T-helper 17 cell (primary cell): ENCODE results near the gene ZNF41. TPM values are rescaled to one million over a fixed set of nuclear protein-coding genes. Genes with fewer than 3 reads are reported as not detected.
A peak's percentile ranks its signal among the peaks of the same experiment; 100 is the strongest.
"Not testable (repeated sequence)": the region's sequence is repeated elsewhere in the genome, so short reads cannot be mapped to it uniquely, and the experiment has no call there.

Source experiments
- ATAC-seq: fragments of 150-1000 bp; cut with Tn5 transposase; 2 replicates; pipeline ENCODE4 v1.10.0; 2021; ENCODE audit warnings: mild to moderate bottlenecking, moderate library complexity
- DNase-seq, 3 donors: peaks; one replicate each; pipeline versions ENCODE4 v3.0.0 to v3.0.0-alpha.2; 2020 to 2021
- H3K9me3 ChIP-seq: one replicate; pipeline ENCODE4 v1.7.0; 2013; ENCODE audit warnings: low read length, mild to moderate bottlenecking; ENCODE audit not compliant: control insufficient read depth, poor library complexity, severe bottlenecking
- H3K27ac Mint-ChIP-seq: one replicate; pipeline ENCODE4 v1.8.0; 2022; ENCODE audit warnings: mild to moderate bottlenecking, moderate library complexity, mixed read lengths
- H3K27me3 Mint-ChIP-seq: one replicate; pipeline ENCODE4 v1.8.0; 2022; ENCODE audit warnings: mixed read lengths
- H3K36me3 Mint-ChIP-seq: one replicate; pipeline ENCODE4 v1.8.0; 2022; ENCODE audit warnings: low read depth, mixed read lengths
- H3K4me1 Mint-ChIP-seq: one replicate; pipeline ENCODE4 v1.8.0; 2022; ENCODE audit warnings: mild to moderate bottlenecking, mixed read lengths
- H3K4me3 Mint-ChIP-seq: one replicate; pipeline ENCODE4 v1.8.0; 2022; ENCODE audit warnings: mild to moderate bottlenecking, moderate library complexity, mixed read lengths
- total RNA-seq, 4 donors: library from RNA in 2 of 4; stranded (reverse) in 2 of 4; gene quantifications; one replicate each; pipeline ENCODE4 v1.2.3 and lab custom pipeline; 2022 to 2026

Gene ZNF41
- total RNA-seq, 2 donors from 2014 or later: 8.4 to 8.6 TPM

- Mint-ChIP-seq H3K27ac (peak overlapping the region; percentile 79), H3K4me1 (no peaks in the 10 kb centered on the region), H3K36me3 (no peaks in the 10 kb centered on the region), H3K4me3 (no peak overlapping the region), H3K27me3 (no peaks in the 10 kb centered on the region)
- no peaks in the 10 kb centered on the region for H3K9me3 ChIP-seq
- no peak for ATAC-seq
- no peak for DNase-seq
Observed at GRCh38 chrX:47502316-47503125, 19.5 kb upstream of the ZNF41 start.

- no peaks in the 10 kb centered on the region for H3K36me3 Mint-ChIP-seq
- H3K27me3 Mint-ChIP-seq: no peaks in the 10 kb centered on the region
Observed at GRCh38 chrX:47501226-47502074, 18.4 kb upstream of the ZNF41 start.

GRCh38 chrX:47500554-47500953 is 17.5 kb upstream of the ZNF41 start:
- ATAC-seq (no peak), DNase-seq (no peak)
- Mint-ChIP-seq H3K27ac (no peak overlapping the region), H3K36me3 (no peaks in the 10 kb centered on the region), H3K27me3 (no peaks in the 10 kb centered on the region), H3K4me3 (no peak overlapping the region), H3K4me1 (no peaks in the 10 kb centered on the region)
- no peaks in the 10 kb centered on the region for H3K9me3 ChIP-seq

More at GRCh38 chrX:47501226-47502074, 18.4 kb upstream of the ZNF41 start:
- DNase-seq (no peak), ATAC-seq (no peak)
- Mint-ChIP-seq H3K27ac (no peak overlapping the region), H3K4me1 (no peaks in the 10 kb centered on the region), H3K4me3 (no peak overlapping the region)
- no peaks in the 10 kb centered on the region for H3K9me3 ChIP-seq

- ATAC-seq (no peak), DNase-seq (no peak)
- no peaks in the 10 kb centered on the region for H3K36me3 Mint-ChIP-seq
- no peaks in the 10 kb centered on the region for H3K27me3 Mint-ChIP-seq
- no peak overlapping the region for H3K27ac Mint-ChIP-seq
- no peaks in the 10 kb centered on the region for H3K9me3 ChIP-seq
- no peak overlapping the region for H3K4me3 Mint-ChIP-seq
- no peaks in the 10 kb centered on the region for H3K4me1 Mint-ChIP-seq
Observed at GRCh38 chrX:47499293-47499692, 16.3 kb upstream of the ZNF41 start.

GRCh38 chrX:47498411-47498810 is 15.4 kb upstream of the ZNF41 start:
- ATAC-seq (no peak), DNase-seq (no peak)
- no peaks in the 10 kb centered on the region for H3K9me3 ChIP-seq
- Mint-ChIP-seq H3K36me3 (no peaks in the 10 kb centered on the region), H3K4me3 (no peak overlapping the region), H3K4me1 (no peaks in the 10 kb centered on the region), H3K27ac (no peak overlapping the region), H3K27me3 (no peaks in the 10 kb centered on the region)

- Mint-ChIP-seq H3K4me3 (no peak overlapping the region), H3K27ac (no peak overlapping the region), H3K4me1 (no peaks in the 10 kb centered on the region), H3K27me3 (no peaks in the 10 kb centered on the region), H3K36me3 (no peaks in the 10 kb centered on the region)
- H3K9me3 ChIP-seq: no peaks in the 10 kb centered on the region
- ATAC-seq (no peak), DNase-seq (no peak)
Observed at GRCh38 chrX:47497271-47497888, 14.4 kb upstream of the ZNF41 start.

GRCh38 chrX:47492133-47492532 is 9.1 kb upstream of the ZNF41 start:
- H3K27ac Mint-ChIP-seq, H3K4me3 Mint-ChIP-seq, H3K4me1 Mint-ChIP-seq, H3K27me3 Mint-ChIP-seq, H3K36me3 Mint-ChIP-seq, DNase-seq, H3K9me3 ChIP-seq, ATAC-seq: not testable (repeated sequence)

GRCh38 chrX:47489507-47490275 is 6.7 kb upstream of the ZNF41 start:
- no peak overlapping the region for H3K4me3 Mint-ChIP-seq

GRCh38 chrX:47484885-47485284 is 1.9 kb upstream of the ZNF41 start:
- no peaks in the 10 kb centered on the region for H3K36me3 Mint-ChIP-seq
- H3K27me3 Mint-ChIP-seq: no peaks in the 10 kb centered on the region
- ATAC-seq (no peak), DNase-seq (no peak)
- no peak overlapping the region for H3K27ac Mint-ChIP-seq
- H3K4me1 Mint-ChIP-seq: peaks cover 13% of the 10 kb centered on the region
- H3K9me3 ChIP-seq: no peaks in the 10 kb centered on the region
- no peak overlapping the region for H3K4me3 Mint-ChIP-seq

More at GRCh38 chrX:47489507-47490275, 6.7 kb upstream of the ZNF41 start:
- Mint-ChIP-seq H3K4me1 (no peaks in the 10 kb centered on the region), H3K27me3 (no peaks in the 10 kb centered on the region), H3K27ac (no peak overlapping the region), H3K36me3 (no peaks in the 10 kb centered on the region)
- H3K9me3 ChIP-seq: no peaks in the 10 kb centered on the region
- no peak for ATAC-seq
- no peak for DNase-seq

GRCh38 chrX:47483306-47484268 is 565 bp upstream of the ZNF41 start:
- Mint-ChIP-seq H3K36me3 (no peaks in the 10 kb centered on the region), H3K4me1 (peaks cover 16% of the 10 kb centered on the region), H3K27me3 (no peaks in the 10 kb centered on the region), H3K27ac (peak overlapping the region; percentile 93), H3K4me3 (peak overlapping the region; percentile 92)
- no peaks in the 10 kb centered on the region for H3K9me3 ChIP-seq
- no peak for DNase-seq
- no peak for ATAC-seq

GRCh38 chrX:47482065-47482511 is 934 bp downstream of the ZNF41 start:
- Mint-ChIP-seq H3K4me3 (peak overlapping the region; percentile 92), H3K36me3 (no peaks in the 10 kb centered on the region), H3K27ac (peak overlapping the region; percentile 93), H3K27me3 (no peaks in the 10 kb centered on the region), H3K4me1 (peaks cover 18% of the 10 kb centered on the region)
- ATAC-seq (peak; percentile 2), DNase-seq (no peak)
- H3K9me3 ChIP-seq: no peaks in the 10 kb centered on the region

- ATAC-seq (no peak), DNase-seq (no peak)
- no peaks in the 10 kb centered on the region for H3K36me3 Mint-ChIP-seq
- no peaks in the 10 kb centered on the region for H3K9me3 ChIP-seq
- H3K4me3 Mint-ChIP-seq: peak overlapping the region; percentile 92
- no peaks in the 10 kb centered on the region for H3K27me3 Mint-ChIP-seq
- no peak overlapping the region for H3K27ac Mint-ChIP-seq
- H3K4me1 Mint-ChIP-seq: peaks cover 21% of the 10 kb centered on the region
Observed at GRCh38 chrX:47481160-47481559, 1.9 kb downstream of the ZNF41 start.
